Trophoblast cell (in vitro differentiated cells and primary cell): ENCODE data around the gene THAP3.

Experiments
- DNase-seq, 2 donors: peaks; one replicate each; pipeline ENCODE4 v3.0.0-alpha.2; 2016
- H2AFZ ChIP-seq: 2 replicates; pipeline ENCODE4 v1.6.1; 2013; ENCODE audit warnings: low read length, moderate library complexity, mild to moderate bottlenecking; ENCODE audit not compliant: insufficient read depth, poor library complexity
- H2AK5ac ChIP-seq: 2 replicates; pipeline ENCODE4 v1.6.1; 2013; ENCODE audit warnings: mild to moderate bottlenecking, low read length
- H2BK120ac ChIP-seq: 2 replicates; pipeline ENCODE4 v1.6.1; 2013; ENCODE audit warnings: low read length, mild to moderate bottlenecking, moderate library complexity; ENCODE audit not compliant: insufficient read depth, poor library complexity
- H2BK12ac ChIP-seq: 2 replicates; pipeline ENCODE4 v1.6.1; 2013; ENCODE audit warnings: mild to moderate bottlenecking, low read length, moderate library complexity
- H2BK5ac ChIP-seq: 2 replicates; pipeline ENCODE4 v1.6.1; 2013; ENCODE audit warnings: low read length, low read depth, moderate library complexity, mild to moderate bottlenecking; ENCODE audit not compliant: poor library complexity
- H3K14ac ChIP-seq: 2 replicates; pipeline ENCODE4 v1.6.1; 2013; ENCODE audit warnings: mild to moderate bottlenecking, low read length
- H3K18ac ChIP-seq: 2 replicates; pipeline ENCODE4 v1.6.1; 2013; ENCODE audit warnings: mild to moderate bottlenecking, low read length
- H3K23ac ChIP-seq: 2 replicates; pipeline ENCODE4 v1.6.1; 2013; ENCODE audit warnings: low read length
- H3K27ac ChIP-seq: 2 replicates; pipeline ENCODE4 v1.5.1; 2013; ENCODE audit warnings: low read depth, mild to moderate bottlenecking, inconsistent platforms, low read length, moderate library complexity
- H3K27me3 ChIP-seq: 2 replicates; pipeline ENCODE4 v1.6.1; 2013; ENCODE audit warnings: inconsistent platforms, mild to moderate bottlenecking, low read length, moderate library complexity; ENCODE audit not compliant: insufficient read depth
- H3K36me3 ChIP-seq, 2 experiments: 1 replicate in 1 of 2; 2 replicates in 1 of 2; pipeline ENCODE4 v1.6.1; 2013; ENCODE audit warnings: low read length in 2 of 2, mild to moderate bottlenecking in 2 of 2, moderate library complexity in 1 of 2; ENCODE audit not compliant: insufficient read depth in 2 of 2, control insufficient read depth in 1 of 2
- H3K4ac ChIP-seq: 2 replicates; pipeline ENCODE4 v1.6.1; 2013; ENCODE audit warnings: low read depth, mild to moderate bottlenecking, low read length, moderate library complexity
- H3K4me1 ChIP-seq, 2 experiments: 1 replicate in 1 of 2; 2 replicates in 1 of 2; pipeline ENCODE4 v1.6.1; 2013; ENCODE audit warnings: low read length in 2 of 2, mild to moderate bottlenecking in 2 of 2, moderate library complexity in 1 of 2; ENCODE audit not compliant: insufficient read depth in 2 of 2, control insufficient read depth in 1 of 2
- H3K4me2 ChIP-seq: 2 replicates; pipeline ENCODE4 v1.6.1; 2013; ENCODE audit warnings: inconsistent platforms, mild to moderate bottlenecking, low read length, moderate library complexity
- H3K4me3 ChIP-seq: 2 replicates; pipeline ENCODE4 v1.5.1; 2013; ENCODE audit warnings: mild to moderate bottlenecking, low read depth, low read length, inconsistent platforms
- H3K79me1 ChIP-seq: one replicate; pipeline ENCODE4 v1.6.1; 2013; ENCODE audit warnings: low read length
- H3K79me2 ChIP-seq: 2 replicates; pipeline ENCODE4 v1.6.1; 2013; ENCODE audit warnings: low read length, mild to moderate bottlenecking; ENCODE audit not compliant: control insufficient read depth, insufficient read depth, poor library complexity
- H3K9ac ChIP-seq: 2 replicates; pipeline ENCODE4 v1.6.1; 2013; ENCODE audit warnings: mild to moderate bottlenecking, low read length
- H3K9me3 ChIP-seq: 2 replicates; pipeline ENCODE4 v1.6.1; 2013; ENCODE audit warnings: low read depth, mild to moderate bottlenecking, control low read depth, inconsistent platforms, low read length; ENCODE audit not compliant: insufficient read depth
- H4K12ac ChIP-seq: 2 replicates; pipeline ENCODE4 v1.6.1; 2013; ENCODE audit warnings: low read depth, mild to moderate bottlenecking, low read length, moderate library complexity
- H4K8ac ChIP-seq: 2 replicates; pipeline ENCODE4 v1.6.1; 2013; ENCODE audit warnings: low read depth, mild to moderate bottlenecking, low read length, moderate library complexity
- H4K91ac ChIP-seq: one replicate; pipeline ENCODE4 v1.6.1; 2013; ENCODE audit warnings: low read depth, mild to moderate bottlenecking, low read length, moderate library complexity
- WGBS: extraction: QIAGEN DNeasy Blood & Tissue Kit; methylation state at CpG from one replicate; pipeline ENCODE4 v1.1.7; 2013; ENCODE audit warnings: missing lambda C conversion rate; ENCODE audit not compliant: insufficient read length, insufficient coverage; ENCODE audit errors: extremely low coverage; 5-methylcytosine and 5-hydroxymethylcytosine counted together

Gene THAP3

DNA sequence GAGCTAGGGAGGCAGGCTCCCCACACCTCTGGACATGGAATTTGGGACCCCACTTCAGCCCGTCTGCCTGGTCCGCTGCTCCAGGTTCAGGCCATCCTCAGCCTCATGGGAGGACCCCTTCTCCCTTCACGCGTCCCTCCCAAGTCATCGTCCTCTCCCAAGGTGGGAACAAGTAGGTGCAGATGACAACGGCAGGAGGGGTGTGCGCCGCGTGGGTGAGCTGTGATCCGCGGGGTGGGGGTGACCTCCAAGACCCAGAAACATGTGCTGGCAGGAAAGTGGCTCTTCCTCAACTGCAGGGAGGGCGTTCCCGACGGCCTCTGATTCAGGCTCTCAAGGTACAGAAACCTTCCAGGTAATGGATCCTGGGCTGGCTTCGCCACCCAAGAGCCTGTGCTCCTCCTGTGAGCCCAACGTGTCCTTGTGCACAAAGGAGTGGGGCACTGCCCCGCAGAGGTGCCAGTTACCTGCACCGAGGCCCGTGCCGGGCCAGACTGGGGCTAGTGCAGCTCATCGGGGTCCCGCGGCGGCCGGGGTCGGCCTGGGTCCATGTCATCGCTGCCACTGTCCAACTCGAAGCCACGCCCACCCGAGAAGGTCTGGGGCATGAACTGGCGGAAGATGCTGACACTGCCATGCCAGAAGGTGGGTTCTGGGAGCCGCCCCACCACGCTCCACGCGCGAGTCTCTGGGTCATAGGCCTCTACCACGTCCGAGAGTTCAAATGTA, 31.6 kb upstream of the THAP3 start:
- Histone ChIP-seq H4K8ac (no peak overlapping the region), H2BK12ac (no peak overlapping the region), H4K91ac (no peak overlapping the region), H3K9me3 (no peaks in the 10 kb centered on the region), H3K4me1 (no peaks in the 10 kb centered on the region), H2AK5ac (no peak overlapping the region), H3K18ac (no peak overlapping the region), H3K4ac (no peak overlapping the region), H3K79me1 (no peaks in the 10 kb centered on the region), H2BK5ac (no peak overlapping the region), H3K4me3 (no peak overlapping the region), H2BK120ac (no peak overlapping the region), H3K27me3 (no peaks in the 10 kb centered on the region), H3K9ac (no peak overlapping the region), H3K27ac (no peak overlapping the region), H2AFZ (no peak overlapping the region), H4K12ac (no peak overlapping the region), H3K23ac (no peak overlapping the region), H3K4me2 (no peak overlapping the region), H3K36me3 (peaks cover 87 to 92% of the 10 kb centered on the region in 2 experiments), H3K79me2 (no peaks in the 10 kb centered on the region), H3K14ac (no peak overlapping the region)
- no CpG with 5 or more reads among the region's 38 CpGs for WGBS
- DNase-seq = no peak

DNA sequence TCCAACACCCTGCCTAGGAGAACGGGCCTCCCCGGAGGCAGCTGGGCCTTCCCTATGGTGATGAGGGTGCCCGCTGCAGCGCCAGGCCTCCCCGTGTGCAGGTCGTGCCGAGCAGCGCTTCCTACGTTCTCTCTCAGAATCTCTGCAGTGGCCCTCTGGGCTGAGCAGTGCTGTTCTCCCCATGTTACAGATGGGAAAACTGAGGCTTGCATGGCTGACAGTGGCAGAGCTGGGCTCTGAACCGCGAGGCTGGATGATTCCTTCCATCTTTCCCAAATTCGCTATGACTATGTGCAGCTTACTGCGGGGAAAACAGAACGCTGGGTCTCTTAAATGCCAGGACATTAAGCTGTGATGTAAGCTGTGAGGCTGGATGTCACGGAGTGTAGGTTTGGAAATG, 30.9 kb upstream of the THAP3 start:
- Histone ChIP-seq H3K79me2 (no peaks in the 10 kb centered on the region), H3K4ac (no peak overlapping the region), H2BK5ac (no peak overlapping the region), H4K12ac (no peak overlapping the region), H3K4me3 (no peak overlapping the region), H2BK120ac (no peak overlapping the region), H3K4me2 (no peak overlapping the region), H3K79me1 (no peaks in the 10 kb centered on the region), H3K14ac (no peak overlapping the region), H3K4me1 (no peaks in the 10 kb centered on the region), H3K23ac (no peak overlapping the region), H3K27me3 (no peaks in the 10 kb centered on the region), H3K18ac (no peak overlapping the region), H4K91ac (no peak overlapping the region), H2AFZ (no peak overlapping the region), H3K9me3 (peaks cover under 1% of the 10 kb centered on the region), H3K27ac (no peak overlapping the region), H3K9ac (no peak overlapping the region), H3K36me3 (peaks cover 83 to 87% of the 10 kb centered on the region in 2 experiments), H4K8ac (no peak overlapping the region), H2BK12ac (no peak overlapping the region), H2AK5ac (no peak overlapping the region)
- no CpG with 5 or more reads among the region's 15 CpGs for WGBS
- no peak for DNase-seq

DNA sequence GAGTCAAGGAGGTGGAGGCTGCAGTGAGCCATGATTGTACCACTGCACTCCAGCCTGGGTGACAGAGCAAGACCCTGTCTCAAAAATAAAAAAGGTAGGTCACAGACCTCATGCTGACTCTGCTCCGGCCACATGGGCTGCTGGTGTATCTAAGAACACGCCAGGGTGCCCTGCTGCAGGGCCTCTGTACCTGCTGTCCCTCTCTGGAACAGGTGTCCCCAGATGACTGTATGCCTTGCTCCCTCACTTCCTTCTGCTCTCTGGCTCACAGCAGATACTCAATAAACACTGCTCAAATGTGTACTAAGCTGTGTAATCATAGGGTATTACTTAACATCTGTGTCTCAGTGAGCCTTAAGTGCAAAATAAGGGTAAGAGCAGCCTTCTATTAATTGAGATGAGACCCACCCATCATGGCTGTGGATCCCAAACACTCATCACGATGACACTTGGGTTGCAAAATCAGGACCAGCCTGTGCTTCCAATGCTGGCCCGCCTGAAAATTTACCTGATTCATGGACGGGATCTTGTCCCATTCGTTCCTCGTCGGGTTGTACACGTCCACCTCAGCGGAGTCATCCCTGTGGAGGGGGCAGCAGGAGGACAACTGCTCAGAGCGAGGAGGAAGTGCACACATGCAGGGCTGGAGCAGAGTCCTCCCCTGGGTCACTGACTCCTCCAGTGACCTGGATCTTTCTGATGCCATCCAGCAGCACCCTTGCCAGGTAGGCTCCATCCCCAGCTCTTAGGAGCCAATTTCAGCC, 29.5 kb upstream of the THAP3 start:
- H3K4me3 ChIP-seq = no peak overlapping the region

DNA sequence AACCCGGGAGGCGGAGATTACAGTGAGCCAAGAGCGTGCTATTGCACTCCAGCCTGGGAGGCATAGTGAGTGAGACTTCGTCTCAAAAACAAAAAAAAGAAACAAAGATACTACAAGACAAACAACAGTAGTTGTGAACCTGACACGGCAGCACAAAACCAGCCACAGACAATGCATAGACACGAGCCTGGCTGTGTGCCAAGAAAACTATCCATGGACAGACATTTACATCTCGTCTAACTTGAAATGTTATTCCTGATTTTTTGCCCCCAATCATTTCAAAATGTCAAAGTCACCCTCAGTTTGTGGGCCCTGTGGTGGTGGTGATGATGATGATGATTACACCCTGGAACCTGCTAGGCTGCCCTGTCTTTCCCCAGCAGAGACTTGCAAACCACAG, 28.3 kb upstream of the THAP3 start:
- no peak for DNase-seq
- peaks cover 16% of the 10 kb centered on the region for H3K79me2 ChIP-seq
- H3K36me3 ChIP-seq = peaks cover 72 to 73% of the 10 kb centered on the region in 2 experiments
- no peak overlapping the region for H2BK5ac ChIP-seq
- no peak overlapping the region for H2BK12ac ChIP-seq
- H3K23ac ChIP-seq = no peak overlapping the region
- peaks cover 3% of the 10 kb centered on the region for H3K9me3 ChIP-seq
- no peak overlapping the region for H3K9ac ChIP-seq
- no peak overlapping the region for H3K4me3 ChIP-seq
- no peak overlapping the region for H2AFZ ChIP-seq
- H2AK5ac ChIP-seq = no peak overlapping the region
- H3K4ac ChIP-seq = no peak overlapping the region
- no peak overlapping the region for H2BK120ac ChIP-seq
- H4K8ac ChIP-seq = no peak overlapping the region
- H4K91ac ChIP-seq = no peak overlapping the region
- H3K18ac ChIP-seq = no peak overlapping the region
- H3K4me1 ChIP-seq = peaks cover 7 to 13% of the 10 kb centered on the region in 2 experiments
- no peak overlapping the region for H3K27ac ChIP-seq
- no peak overlapping the region for H3K14ac ChIP-seq
- H3K79me1 ChIP-seq = peaks cover 7% of the 10 kb centered on the region
- H4K12ac ChIP-seq = no peak overlapping the region
- H3K4me2 ChIP-seq = no peak overlapping the region
- WGBS = no CpG with 5 or more reads among the region's 7 CpGs
- H3K27me3 ChIP-seq = no peaks in the 10 kb centered on the region

More for the DNA sequence above, 29.5 kb upstream of the THAP3 start:
- no peak overlapping the region for H3K27ac ChIP-seq
- no peak overlapping the region for H3K4me2 ChIP-seq
- no peaks in the 10 kb centered on the region for H3K79me1 ChIP-seq
- H3K14ac ChIP-seq = no peak overlapping the region
- no peak overlapping the region for H2BK5ac ChIP-seq
- no peaks in the 10 kb centered on the region for H3K27me3 ChIP-seq
- H4K12ac ChIP-seq = no peak overlapping the region
- no peak overlapping the region for H3K9ac ChIP-seq
- H4K8ac ChIP-seq = no peak overlapping the region
- no peak overlapping the region for H3K23ac ChIP-seq
- no peak for DNase-seq
- no CpG with 5 or more reads among the region's 11 CpGs for WGBS
- H3K18ac ChIP-seq = no peak overlapping the region
- peaks cover 0 to 6% of the 10 kb centered on the region in 2 experiments for H3K4me1 ChIP-seq
- no peak overlapping the region for H2AK5ac ChIP-seq
- peaks cover 3% of the 10 kb centered on the region for H3K9me3 ChIP-seq
- no peak overlapping the region for H2AFZ ChIP-seq
- H3K79me2 ChIP-seq = peaks cover 5% of the 10 kb centered on the region
- no peak overlapping the region for H3K4ac ChIP-seq
- H2BK12ac ChIP-seq = no peak overlapping the region
- H3K36me3 ChIP-seq = peaks cover 79 to 83% of the 10 kb centered on the region in 2 experiments
- no peak overlapping the region for H2BK120ac ChIP-seq
- no peak overlapping the region for H4K91ac ChIP-seq
